22Rv1 (cell line): Measurements from ENCODE around the gene GOLGA3.

Experiments used
- CTCF ChIP-seq: fragments of 450-650 bp; IDR thresholded peaks from 2 replicates; pipeline ENCODE4 v1.5.1; 2017; ENCODE audit warnings: mild to moderate bottlenecking
- ZFX ChIP-seq: fragments of 450-650 bp; IDR thresholded peaks from 2 replicates; pipeline ENCODE4 v1.6.1; 2017; ENCODE audit warnings: antibody characterized with exemption, borderline replicate concordance

DNA sequence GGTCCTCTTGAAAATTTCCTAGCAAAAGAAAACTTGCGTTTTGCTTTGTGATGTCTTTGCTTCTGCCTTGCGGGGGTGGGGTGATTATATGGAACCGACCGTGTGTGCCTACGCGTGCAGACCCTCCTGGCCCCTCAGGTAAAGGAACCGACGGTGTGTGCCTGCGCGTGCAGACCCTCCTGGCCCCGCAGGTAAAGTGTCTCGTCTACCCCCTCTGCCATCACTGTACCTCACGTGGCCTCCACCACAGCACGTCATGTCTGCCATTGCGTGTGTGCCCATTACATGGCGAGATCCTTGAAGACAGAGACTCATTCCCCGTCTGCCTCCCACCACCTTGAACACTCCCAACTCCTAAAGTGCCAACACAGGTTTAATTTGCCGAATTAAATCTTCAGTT, 3.6 kb downstream of the GOLGA3 start:
- TF ChIP-seq CTCF (no peak), ZFX (no peak)
